NK-92 treated with Interleukin-12 subunit alpha and Interleukin-12 subunit beta, amount 100 ng/mL, for 24 hours (cell line): Measurements from ENCODE around the gene GAS6.

Experiments used
- DNase-seq: peaks from one replicate; lab custom pipeline; 2025; lab: John Stamatoyannopoulos, UW

GAS6 gene

GRCh38 chr13:113851826-113852535 is 11.9 kb downstream of the GAS6 start:
- DNase-seq: no peak

- no peak for DNase-seq
Observed at GRCh38 chr13:113851480-113851803, 12.4 kb downstream of the GAS6 start.

GRCh38 chr13:113850722-113851479 is 13.0 kb downstream of the GAS6 start:
- DNase-seq: no peak

DNA sequence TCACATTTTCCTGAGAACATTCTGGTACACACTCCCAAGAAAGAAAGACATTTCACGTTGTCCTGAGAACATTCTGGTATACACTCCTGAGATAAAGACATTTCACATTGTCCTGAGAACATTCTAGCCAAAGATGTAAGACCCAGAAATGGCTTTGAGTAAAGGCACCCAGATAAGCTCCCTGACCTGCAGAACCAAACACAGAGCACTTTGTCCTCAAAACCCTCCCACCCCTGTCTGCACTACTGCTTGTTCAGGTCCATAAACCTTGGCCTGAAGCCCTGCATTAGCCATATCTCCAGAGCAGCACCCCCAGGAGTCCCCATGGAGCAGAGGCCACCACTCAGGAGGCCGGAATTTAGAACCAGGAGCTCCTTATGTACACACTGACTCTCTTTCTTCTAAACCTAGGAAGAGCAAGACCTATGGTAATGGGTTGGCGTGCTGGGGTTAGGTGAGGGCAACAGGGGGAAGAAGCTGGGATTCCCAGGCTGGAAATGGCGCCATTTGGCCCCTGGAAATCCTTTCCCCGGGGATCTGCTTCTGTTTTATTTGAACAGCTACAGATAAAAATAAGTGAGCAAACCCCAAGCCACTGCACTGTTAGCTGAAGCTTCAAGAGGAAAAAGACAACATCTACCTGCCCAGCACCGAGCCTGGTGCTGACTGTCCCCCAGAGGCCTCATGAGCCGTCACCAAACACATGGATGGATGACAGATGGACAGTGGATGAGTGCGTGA is 13.7 kb downstream of the GAS6 start:
- DNase-seq: no peak

- DNase-seq: no peak
Observed at GRCh38 chr13:113849546-113849945, 14.3 kb downstream of the GAS6 start.

DNA sequence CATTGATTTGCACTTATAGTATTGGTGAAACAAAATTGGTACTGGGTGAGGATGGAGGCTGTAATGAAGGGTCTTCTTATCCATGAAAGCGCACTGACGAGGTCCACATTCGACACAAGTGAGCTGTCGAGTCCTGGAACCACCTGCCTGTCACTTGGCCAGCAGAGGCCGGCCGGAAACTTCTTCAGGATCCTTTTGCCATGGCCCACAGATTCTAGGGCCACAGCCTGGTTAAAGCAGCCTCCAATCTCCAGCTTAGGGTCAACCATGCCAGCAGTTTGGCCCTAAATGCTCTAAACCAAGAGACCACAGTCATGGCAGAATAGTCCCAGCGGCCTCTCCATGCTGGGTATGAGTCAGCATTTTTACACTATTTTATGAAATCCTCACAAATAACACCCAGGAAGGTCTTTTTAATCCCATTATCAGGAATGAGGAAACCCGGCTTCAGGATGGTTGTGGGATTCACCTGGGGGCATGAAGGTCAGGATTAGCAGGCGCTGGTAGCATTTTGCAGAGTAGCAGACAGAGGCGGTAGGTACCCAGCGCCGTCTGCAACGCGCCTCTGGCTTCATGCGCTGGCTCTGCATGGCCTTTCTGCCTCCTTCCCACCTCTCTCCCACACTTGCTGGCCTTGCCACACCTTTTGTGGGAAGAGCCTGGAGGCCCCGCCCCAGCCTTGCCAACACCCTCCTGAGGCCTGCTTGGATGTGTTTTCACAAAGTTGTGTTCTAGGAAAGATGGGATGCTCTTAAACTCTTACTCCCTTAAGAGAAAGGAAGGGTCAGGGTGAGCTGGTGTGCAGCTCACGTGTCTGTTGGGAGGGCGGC is 15.2 kb downstream of the GAS6 start:
- no peak for DNase-seq

- DNase-seq: no peak
Observed at GRCh38 chr13:113848020-113848419, 15.9 kb downstream of the GAS6 start.

DNA sequence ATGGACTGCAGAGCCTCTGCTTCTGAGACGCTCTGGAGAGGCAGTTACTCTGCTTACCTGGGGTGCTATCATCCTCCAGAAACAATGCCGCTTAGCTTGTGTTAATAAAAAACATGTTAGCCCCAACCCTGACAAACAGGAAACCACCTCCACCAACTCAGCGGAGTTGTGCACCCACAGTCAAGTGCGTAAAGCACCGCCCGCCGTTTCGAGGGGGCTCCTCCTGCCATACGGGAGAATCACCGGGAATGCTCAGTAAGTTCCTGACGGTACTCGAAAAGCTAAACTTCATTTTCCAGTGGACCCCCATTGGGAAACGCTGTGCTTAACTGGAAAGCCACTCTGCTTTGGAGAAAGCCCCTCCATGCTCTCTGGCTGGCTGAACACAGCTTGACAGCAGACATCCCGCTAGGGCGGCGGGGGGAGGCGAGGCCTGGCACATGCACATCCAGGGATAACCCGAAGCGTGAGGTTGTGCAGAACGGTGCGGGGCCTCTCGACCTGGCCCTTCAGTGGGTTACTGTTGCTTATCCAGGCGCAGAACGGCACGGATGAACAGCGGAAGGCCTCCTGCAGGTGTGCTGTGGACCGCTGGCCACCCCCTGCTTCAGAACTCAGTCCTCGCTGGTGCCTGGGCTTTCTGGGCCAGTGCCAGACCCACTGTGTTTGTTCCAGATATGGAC is 17.1 kb downstream of the GAS6 start:
- DNase-seq: no peak

- no peak for DNase-seq
Observed at GRCh38 chr13:113845723-113846635, 17.9 kb downstream of the GAS6 start.

DNA sequence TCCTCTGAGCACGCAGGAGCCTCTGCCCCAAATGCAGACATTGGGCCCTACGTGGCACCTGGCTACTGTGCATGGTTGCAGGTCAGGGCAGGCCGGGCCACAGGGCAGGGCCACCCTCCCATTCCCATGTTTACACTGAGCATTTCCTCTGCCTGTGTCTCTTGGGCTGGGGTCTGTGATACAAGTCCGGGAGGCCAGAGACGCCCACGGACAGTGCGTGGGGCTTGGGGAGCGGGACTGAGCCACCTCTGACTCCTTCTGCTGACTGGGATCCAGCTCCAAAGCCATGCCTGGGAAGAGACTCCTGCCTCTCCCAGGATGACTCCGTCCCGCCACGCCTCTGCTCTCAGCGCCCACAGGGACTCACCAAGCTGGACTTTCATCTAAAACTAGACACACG is 18.8 kb downstream of the GAS6 start:
- no peak for DNase-seq

DNA sequence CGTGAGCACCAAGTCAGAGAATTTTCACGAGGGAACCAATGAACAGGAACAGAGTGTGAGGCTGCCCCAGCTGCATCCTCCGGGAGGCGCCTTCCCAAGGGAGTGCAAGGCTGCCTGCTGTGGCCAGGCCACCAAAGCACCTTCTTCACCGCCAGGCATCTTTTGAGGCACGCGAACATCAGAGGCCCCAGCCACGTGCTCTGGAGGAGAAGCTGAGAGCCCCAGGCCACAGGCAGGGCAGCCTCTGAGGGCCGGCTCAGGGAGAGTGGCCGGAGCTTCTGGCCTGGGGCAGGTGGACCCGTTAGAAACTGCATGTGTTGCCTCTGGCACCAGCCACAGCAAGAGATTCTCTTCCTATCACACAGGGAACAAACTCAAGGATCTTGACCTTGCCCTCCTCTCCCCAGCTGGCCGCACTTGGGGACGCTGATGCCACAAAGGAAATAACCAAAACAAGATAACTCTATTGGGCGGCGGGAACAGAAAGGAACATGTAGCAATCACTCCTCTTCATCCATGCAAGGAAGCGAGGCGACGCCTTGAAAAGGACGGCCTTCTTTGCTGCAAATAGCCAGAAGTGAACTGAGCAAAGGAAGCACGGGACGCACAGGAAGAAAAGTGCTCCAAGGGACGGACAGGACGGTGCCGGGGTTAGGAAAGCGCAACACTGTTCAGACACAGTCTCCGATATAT is 19.9 kb downstream of the GAS6 start:
- DNase-seq: no peak

- no peak for DNase-seq
Observed at GRCh38 chr13:113843063-113843654, 20.7 kb downstream of the GAS6 start.

DNA sequence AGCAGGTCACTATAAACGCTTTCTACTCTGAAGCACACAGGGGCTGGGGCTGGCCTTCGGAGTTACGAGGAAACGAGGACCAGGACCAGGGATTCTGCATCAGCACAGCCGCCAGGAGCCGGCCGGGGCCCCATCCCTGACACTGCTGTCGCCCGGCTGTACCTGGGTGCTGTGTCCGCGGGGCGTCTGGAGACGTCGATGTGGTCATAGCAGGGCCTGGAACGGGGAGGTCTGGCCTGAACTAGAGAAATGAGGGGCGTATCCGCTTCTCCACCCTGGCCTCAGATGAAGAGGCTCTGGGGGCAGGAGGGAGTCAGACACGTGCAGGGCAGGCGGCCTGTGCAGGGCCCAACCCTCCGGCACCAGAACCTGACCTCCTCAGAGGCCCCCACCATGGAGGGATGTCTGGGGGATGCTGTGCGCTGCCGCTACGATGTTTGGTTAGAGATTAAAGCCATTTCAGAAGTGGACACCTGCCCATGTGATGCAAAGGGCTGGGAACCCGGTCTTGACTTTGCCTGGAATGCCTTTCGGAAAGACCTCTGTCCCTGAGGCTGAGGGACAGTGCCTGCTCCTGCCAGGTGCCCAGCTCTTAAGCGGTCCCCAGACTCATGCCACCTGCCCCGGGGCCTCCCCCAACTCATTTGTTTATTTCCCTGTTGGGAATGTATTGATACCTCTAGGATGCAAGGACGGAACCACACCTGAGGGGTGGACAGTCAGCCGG is 21.4 kb downstream of the GAS6 start:
- DNase-seq: no peak

DNA sequence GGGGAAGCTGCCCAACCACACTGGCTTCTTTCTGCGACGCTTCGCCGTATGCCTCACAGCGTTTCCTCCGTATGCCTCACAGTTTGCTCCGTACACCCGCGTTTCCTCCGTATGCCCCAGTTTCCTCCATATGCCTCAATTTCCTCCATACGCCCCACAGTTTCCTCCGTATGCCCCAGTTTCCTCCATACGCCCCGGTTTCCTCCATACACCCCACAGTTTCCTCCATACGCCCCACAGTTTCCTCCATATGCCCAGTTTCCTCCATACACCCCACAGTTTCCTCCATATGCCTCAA is 22.6 kb downstream of the GAS6 start:
- DNase-seq: no peak

DNA sequence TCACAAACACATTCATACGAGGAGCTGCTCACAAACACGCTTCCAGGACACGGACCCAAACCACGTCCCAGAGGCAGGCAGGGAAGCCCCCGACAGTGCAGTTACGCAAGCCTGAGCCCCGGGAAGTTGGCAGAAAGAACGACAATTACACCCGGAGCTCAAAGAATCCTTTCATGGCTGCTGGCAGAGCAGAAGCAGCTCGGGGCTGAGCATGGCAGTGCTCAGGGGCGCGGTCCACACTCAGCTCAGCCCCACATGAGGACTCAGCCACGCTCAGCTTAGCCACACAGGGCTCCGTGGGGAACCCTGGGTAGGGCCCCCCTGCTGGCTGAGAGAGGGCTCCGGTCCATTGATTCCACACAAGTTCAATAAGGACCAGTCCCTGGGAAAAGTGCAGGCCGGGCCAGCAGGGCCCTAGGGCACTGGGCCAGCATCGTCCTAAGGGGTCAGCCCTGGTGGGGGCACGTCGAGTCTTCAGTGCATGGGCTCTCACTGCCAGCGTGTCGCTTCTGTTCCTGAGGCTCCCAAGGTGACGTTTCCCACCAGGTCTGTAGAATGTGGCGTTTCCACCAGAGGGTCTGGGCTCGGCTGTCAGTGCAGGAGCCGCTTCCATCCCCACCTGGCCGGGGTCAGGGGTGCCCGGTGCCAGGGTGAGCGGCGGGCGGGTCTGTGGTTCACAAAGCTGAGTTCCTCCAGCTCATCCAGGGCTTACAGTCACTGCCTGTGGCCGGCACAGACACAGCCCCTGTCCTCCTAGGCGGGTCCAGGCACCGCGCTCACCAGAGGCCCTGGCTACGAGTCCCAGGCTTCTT is 23.1 kb downstream of the GAS6 start:
- no peak for DNase-seq

DNA sequence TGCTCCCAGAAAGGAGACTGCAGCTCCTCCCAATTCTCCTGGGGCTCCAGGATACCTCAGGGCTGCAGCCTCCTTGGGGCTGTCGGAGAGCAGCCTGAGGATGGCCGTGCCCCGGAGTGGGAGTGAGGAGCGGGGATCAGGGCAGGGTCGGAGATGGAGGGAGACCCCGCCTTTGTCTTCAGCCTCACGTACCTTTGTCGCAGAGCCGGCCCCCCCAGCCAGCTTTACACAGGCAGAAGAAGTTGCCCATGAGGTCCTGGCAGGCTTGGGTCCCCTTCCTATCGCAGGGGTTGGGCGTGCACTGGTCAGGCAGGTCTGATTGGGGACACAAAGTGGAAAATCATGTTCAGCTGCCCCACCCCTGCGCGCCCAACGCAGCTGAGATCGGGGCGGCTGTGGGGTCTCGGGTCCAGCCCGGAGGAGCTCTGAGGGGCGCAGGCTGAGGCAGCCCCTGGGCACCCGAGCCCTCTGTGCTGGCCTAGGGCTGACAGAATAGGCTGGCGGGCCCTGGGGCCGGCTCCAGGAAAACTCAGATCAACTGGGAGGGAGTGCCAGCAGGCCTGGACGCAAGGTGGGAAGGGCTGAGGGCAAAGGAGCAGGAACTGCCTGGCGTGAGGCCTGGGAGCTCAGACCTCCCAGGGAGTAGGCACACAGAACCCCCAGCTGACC is 24.2 kb downstream of the GAS6 start:
- no peak for DNase-seq

GRCh38 chr13:113838711-113839201 is 25.1 kb downstream of the GAS6 start:
- no peak for DNase-seq
